Calu3 (cell line): ENCODE results near the gene CCDC88A. TPM values are rescaled to one million over a fixed set of nuclear protein-coding genes. Genes with fewer than 3 reads are reported as not detected.

ENCODE experiments used
- BruUV-seq: library from RNA; stranded (reverse); fragments of 400-500 nt; replicated peaks from 2 replicates; lab custom pipeline; 2021; lab: Mats Ljungman, UMichigan
- CTCF ChIA-PET: fragments of 300-600 bp; sonication (Branson Sonifier 250); formaldehyde crosslinking; loops from one replicate; lab custom pipeline; 2022; ENCODE audit warnings: antibody characterized with exemption; lab: Charles Lee
- DNase-seq: peaks from one replicate; pipeline ENCODE4 v3.0.0; 2022
- H3K27ac Mint-ChIP-seq: one replicate; pipeline ENCODE4 v1.8.0; 2022; ENCODE audit warnings: mixed read lengths; ENCODE audit not compliant: unreplicated experiment
- H3K27me3 Mint-ChIP-seq: one replicate; pipeline ENCODE4 v1.8.0; 2022; ENCODE audit warnings: mixed read lengths; ENCODE audit not compliant: unreplicated experiment
- H3K36me3 Mint-ChIP-seq: one replicate; pipeline ENCODE4 v1.8.0; 2022; ENCODE audit warnings: mild to moderate bottlenecking, moderate library complexity, mixed read lengths; ENCODE audit not compliant: insufficient read depth, unreplicated experiment
- H3K4me1 Mint-ChIP-seq: one replicate; pipeline ENCODE4 v1.8.0; 2022; ENCODE audit warnings: mild to moderate bottlenecking, low read depth, mixed read lengths; ENCODE audit not compliant: unreplicated experiment
- H3K4me3 Mint-ChIP-seq: one replicate; pipeline ENCODE4 v1.8.0; 2022; ENCODE audit warnings: mild to moderate bottlenecking, low read depth, moderate library complexity, mixed read lengths; ENCODE audit not compliant: unreplicated experiment
- H3K9me3 Mint-ChIP-seq: one replicate; pipeline ENCODE4 v1.8.0; 2022; ENCODE audit warnings: low read depth, mixed read lengths; ENCODE audit not compliant: unreplicated experiment
- CTCF ChIP-seq: fragments of 200-600 bp; IDR thresholded peaks from one replicate; pipeline ENCODE4 v1.8.0; 2022; ENCODE audit warnings: antibody characterized with exemption; ENCODE audit not compliant: unreplicated experiment
- intact Hi-C: fragments of 100-400 bp; cut with micrococcal nuclease; formaldehyde crosslinking; loops from one replicate; pipeline ENCODE4 v1.10.0; 2022; ENCODE audit not compliant: unreplicated experiment
- total RNA-seq: library from RNA; stranded (reverse); gene quantifications from 2 replicates; pipeline ENCODE4 v1.2.3, GENCODE V29; 2022

The CCDC88A gene
- total RNA-seq, 1 experiment from 2014 or later, result 49.7 TPM

GRCh38 chr2:55302241-55302640 is 117.4 kb downstream of the CCDC88A start:
- BruUV-seq, result no TSS peak
- Mint-ChIP-seq H3K4me1 (no peaks in the 10 kb centered on the region), H3K9me3 (no peaks in the 10 kb centered on the region), H3K36me3 (no peaks in the 10 kb centered on the region), H3K27me3 (no peaks in the 10 kb centered on the region), H3K4me3 (no peak overlapping the region), H3K27ac (no peak overlapping the region)
- no peak for DNase-seq
- no peak for TF ChIP-seq CTCF
- intact Hi-C loops, result loop anchor here (5.0 kb wide), 1 partner anchor 115 kb away; the partner anchor contains the start of gene CCDC88A
- CTCF ChIA-PET, result no interaction called here

DNA sequence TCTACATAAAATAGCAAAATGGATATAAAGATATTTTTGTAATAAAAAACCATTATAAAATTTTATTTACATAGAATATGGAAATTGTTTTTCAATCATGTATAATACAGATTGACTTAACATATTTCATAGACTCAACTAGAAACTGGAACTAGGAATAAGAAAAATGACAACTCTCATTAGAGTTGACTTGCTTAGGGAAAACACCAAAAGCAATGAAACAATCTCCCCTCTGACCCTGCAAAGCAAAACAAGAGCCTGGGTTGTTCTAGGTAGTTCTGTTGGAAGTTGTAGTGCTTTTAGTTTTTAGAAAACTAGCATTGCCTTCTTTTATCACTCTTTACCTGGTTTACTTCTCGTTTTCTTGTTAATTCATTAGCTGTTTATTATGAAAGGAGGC is 118.4 kb downstream of the CCDC88A start:
- no peak overlapping the region for H3K27ac Mint-ChIP-seq
- intact Hi-C loops, result loop anchor here (5.0 kb wide), 1 partner anchor 116 kb away; the partner anchor contains the start of gene CCDC88A
- no TSS peak for BruUV-seq
- H3K27me3 Mint-ChIP-seq, result no peaks in the 10 kb centered on the region
- H3K4me1 Mint-ChIP-seq, result no peaks in the 10 kb centered on the region
- H3K4me3 Mint-ChIP-seq, result no peak overlapping the region
- H3K9me3 Mint-ChIP-seq, result no peaks in the 10 kb centered on the region
- H3K36me3 Mint-ChIP-seq, result no peaks in the 10 kb centered on the region
- no peak for DNase-seq
- no peak for TF ChIP-seq CTCF
- CTCF ChIA-PET, result no interaction called here

DNA sequence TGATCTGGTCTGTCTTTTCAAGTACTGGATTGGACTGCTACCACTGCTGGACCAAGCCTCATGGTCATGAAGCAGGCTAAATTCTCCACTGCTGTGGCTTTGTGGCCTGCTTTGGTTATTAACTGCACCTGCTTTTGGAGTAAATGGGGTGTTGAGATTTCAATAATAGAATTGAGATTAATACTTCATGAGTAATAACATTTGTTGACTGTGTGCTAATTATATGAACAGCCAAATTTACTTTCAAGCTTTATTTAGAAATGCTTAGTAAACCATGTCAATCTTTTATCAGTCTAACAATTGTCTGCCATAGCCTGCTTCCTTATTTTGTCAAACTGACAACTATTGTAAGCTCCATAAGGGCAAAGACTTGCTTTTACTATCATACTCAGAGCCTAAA is 123.3 kb downstream of the CCDC88A start:
- H3K27ac Mint-ChIP-seq, result no peak overlapping the region
- CTCF ChIA-PET, result no interaction called here
- no peak for TF ChIP-seq CTCF
- no TSS peak for BruUV-seq
- no peaks in the 10 kb centered on the region for H3K27me3 Mint-ChIP-seq
- no peaks in the 10 kb centered on the region for H3K36me3 Mint-ChIP-seq
- intact Hi-C loops, result loop anchor here (10.0 kb wide), 1 partner anchor 278 kb away; no protein-coding TSS in a partner anchor
- H3K9me3 Mint-ChIP-seq, result no peaks in the 10 kb centered on the region
- DNase-seq, result no peak
- no peak overlapping the region for H3K4me3 Mint-ChIP-seq
- no peaks in the 10 kb centered on the region for H3K4me1 Mint-ChIP-seq

DNA sequence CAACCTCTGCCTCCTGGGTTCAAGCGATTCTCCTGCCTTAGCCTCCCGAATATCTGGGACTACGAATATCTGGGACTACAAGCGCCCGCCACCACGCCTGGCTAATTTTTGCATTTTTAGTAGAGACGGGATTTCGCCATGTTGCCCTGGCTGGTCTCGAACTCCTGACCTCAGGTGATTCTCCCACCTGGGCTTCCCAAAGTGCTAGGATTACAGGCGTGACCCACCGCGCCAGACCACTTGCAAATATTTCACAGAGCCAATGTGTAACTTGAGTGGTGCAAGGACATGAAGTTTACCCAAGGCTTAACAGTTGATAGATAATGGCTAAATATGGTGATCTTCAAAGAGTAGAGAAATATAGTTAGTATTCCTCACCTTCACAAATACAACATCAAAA is 136.6 kb downstream of the CCDC88A start:
- no peak for TF ChIP-seq CTCF
- DNase-seq, result no peak
- BruUV-seq, result no TSS peak
- Mint-ChIP-seq H3K27ac (no peak overlapping the region), H3K27me3 (no peaks in the 10 kb centered on the region), H3K4me1 (peaks cover 17% of the 10 kb centered on the region), H3K4me3 (no peak overlapping the region), H3K36me3 (peaks cover 18% of the 10 kb centered on the region), H3K9me3 (no peaks in the 10 kb centered on the region)
- intact Hi-C loops, result loop anchor here (5.0 to 10.0 kb wide), 2 partner anchors 149 to 232 kb away; partner anchors contain the start of gene CFAP36
- CTCF ChIA-PET, result no interaction called here
